Inflammatory macrophage treated with lipopolysaccharide for 1 hour (primary cell): ENCODE results near the gene CCDC74B.
"Not testable (repeated sequence)": the region's sequence is repeated elsewhere in the genome, so short reads cannot be mapped to it uniquely, and the experiment has no call there.

Experiments used
- DNase-seq, 2 donors: peaks; one replicate each; pipeline ENCODE4 v3.0.0-alpha.2; 2020 to 2022

Gene CCDC74B

GRCh38 chr2:130143266-130144039 lies 1.5 kb downstream of the CCDC74B start:
- DNase-seq = not testable (repeated sequence)

GRCh38 chr2:130142396-130143265 lies 2.3 kb downstream of the CCDC74B start:
- DNase-seq = not testable (repeated sequence)

- not testable (repeated sequence) for DNase-seq
Observed at GRCh38 chr2:130141645-130142370, 3.1 kb downstream of the CCDC74B start.

- not testable (repeated sequence) for DNase-seq
Observed at GRCh38 chr2:130141002-130141401, 3.9 kb downstream of the CCDC74B start.

- not testable (repeated sequence) for DNase-seq
Observed at GRCh38 chr2:130140516-130140915, 4.4 kb downstream of the CCDC74B start.

- DNase-seq = not testable (repeated sequence)
Observed at GRCh38 chr2:130139331-130140280, 5.3 kb downstream of the CCDC74B start.

GRCh38 chr2:130138841-130139251 lies 6.1 kb downstream of the CCDC74B start:
- not testable (repeated sequence) for DNase-seq

GRCh38 chr2:130138326-130138725 lies 6.6 kb downstream of the CCDC74B start:
- DNase-seq = not testable (repeated sequence)

GRCh38 chr2:130137118-130137517 lies 7.8 kb downstream of the CCDC74B start:
- DNase-seq = not testable (repeated sequence)

- DNase-seq = not testable (repeated sequence)
Observed at GRCh38 chr2:130136546-130136945, 8.4 kb downstream of the CCDC74B start.

GRCh38 chr2:130135692-130136541 lies 9.0 kb downstream of the CCDC74B start:
- no peak for DNase-seq

GRCh38 chr2:130129120-130129829 lies 15.6 kb downstream of the CCDC74B start, which contains the start of gene POTEF:
Gene POTEF (minus strand): TSS chr2:130129222. CDS start chr2:130120515, 8,707 bp downstream.
- not testable (repeated sequence) for DNase-seq

GRCh38 chr2:130128464-130128863 lies 16.4 kb downstream of the CCDC74B start:
- DNase-seq = not testable (repeated sequence)

- not testable (repeated sequence) for DNase-seq
Observed at GRCh38 chr2:130127726-130128125, 17.2 kb downstream of the CCDC74B start.

GRCh38 chr2:130120924-130121323 lies 24.0 kb downstream of the CCDC74B start:
- not testable (repeated sequence) for DNase-seq

GRCh38 chr2:130102597-130103363 lies 42.1 kb downstream of the CCDC74B start:
- DNase-seq = not testable (repeated sequence)
